ENCODE measurements around the gene SBF2.

GRCh38 chr11:9796266-9796665, 497.8 kb downstream of the SBF2 start:
- TF ChIP-seq POLR2A (IDR thresholded peaks at IDR 0.05; ENCODE audit: extremely low read depth, insufficient read length) = no peak
- no peak for TF ChIP-seq CTCF (IDR thresholded peaks at IDR 0.05; ENCODE audit: low read depth, low read length)
- TF ChIP-seq MAX (IDR thresholded peaks at IDR 0.05; ENCODE audit: low read depth, low read length) = no peak
- no peak for TF ChIP-seq MYC (IDR thresholded peaks at IDR 0.05; ENCODE audit: low read depth, low read length)
